Measurements from ENCODE around the gene CNOT3.

DNA sequence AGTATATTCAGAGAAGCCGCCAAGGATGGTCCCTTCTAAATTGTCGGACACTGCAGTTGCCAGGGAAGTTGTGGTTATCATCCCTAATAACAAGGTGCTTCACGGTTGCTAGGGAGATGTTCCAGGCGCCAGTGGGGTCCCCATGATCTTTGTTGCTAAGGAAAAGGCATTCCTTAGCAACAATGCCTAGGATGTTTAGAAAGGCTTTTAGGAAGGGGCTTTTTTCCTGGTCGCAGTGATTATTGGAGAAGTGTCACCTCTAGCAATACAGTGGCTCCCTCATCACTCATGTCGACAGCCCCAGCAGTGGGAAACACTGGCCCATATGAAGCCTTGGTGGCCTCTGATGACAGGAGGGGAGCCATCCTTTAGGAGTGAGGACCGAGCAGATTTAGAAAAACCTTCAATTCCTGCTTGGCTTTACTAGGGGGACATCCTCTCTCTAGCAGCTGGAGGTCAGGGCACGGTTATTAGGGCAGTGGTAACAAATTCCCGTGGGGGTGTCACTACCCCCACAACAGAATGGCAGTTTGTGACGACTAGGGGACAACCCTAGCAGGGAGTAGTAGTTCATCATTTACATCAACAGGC lies 41.8 kb downstream of the CNOT3 start:
- TF ChIP-seq, protein P1, sequence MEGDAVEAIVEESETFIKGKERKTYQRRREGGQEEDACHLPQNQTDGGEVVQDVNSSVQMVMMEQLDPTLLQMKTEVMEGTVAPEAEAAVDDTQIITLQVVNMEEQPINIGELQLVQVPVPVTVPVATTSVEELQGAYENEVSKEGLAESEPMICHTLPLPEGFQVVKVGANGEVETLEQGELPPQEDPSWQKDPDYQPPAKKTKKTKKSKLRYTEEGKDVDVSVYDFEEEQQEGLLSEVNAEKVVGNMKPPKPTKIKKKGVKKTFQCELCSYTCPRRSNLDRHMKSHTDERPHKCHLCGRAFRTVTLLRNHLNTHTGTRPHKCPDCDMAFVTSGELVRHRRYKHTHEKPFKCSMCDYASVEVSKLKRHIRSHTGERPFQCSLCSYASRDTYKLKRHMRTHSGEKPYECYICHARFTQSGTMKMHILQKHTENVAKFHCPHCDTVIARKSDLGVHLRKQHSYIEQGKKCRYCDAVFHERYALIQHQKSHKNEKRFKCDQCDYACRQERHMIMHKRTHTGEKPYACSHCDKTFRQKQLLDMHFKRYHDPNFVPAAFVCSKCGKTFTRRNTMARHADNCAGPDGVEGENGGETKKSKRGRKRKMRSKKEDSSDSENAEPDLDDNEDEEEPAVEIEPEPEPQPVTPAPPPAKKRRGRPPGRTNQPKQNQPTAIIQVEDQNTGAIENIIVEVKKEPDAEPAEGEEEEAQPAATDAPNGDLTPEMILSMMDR (IDR thresholded peaks at IDR 0.05), result no peak
- no peak for TF ChIP-seq EZH2 (IDR thresholded peaks at IDR 0.05; ENCODE audit: borderline replicate concordance, insufficient read depth, low read depth, low read length, poor library complexity, severe bottlenecking)
